DMS79 treated with DMSO at 0.1 percent for 48 hours (cell line): ENCODE data around the gene MRPS7.
"Not testable (repeated sequence)": the region's sequence is repeated elsewhere in the genome, so short reads cannot be mapped to it uniquely, and the experiment has no call there.

Experiments
- DNase-seq: peaks from one replicate; lab custom pipeline; 2025; lab: John Stamatoyannopoulos, UW

The MRPS7 gene

DNA sequence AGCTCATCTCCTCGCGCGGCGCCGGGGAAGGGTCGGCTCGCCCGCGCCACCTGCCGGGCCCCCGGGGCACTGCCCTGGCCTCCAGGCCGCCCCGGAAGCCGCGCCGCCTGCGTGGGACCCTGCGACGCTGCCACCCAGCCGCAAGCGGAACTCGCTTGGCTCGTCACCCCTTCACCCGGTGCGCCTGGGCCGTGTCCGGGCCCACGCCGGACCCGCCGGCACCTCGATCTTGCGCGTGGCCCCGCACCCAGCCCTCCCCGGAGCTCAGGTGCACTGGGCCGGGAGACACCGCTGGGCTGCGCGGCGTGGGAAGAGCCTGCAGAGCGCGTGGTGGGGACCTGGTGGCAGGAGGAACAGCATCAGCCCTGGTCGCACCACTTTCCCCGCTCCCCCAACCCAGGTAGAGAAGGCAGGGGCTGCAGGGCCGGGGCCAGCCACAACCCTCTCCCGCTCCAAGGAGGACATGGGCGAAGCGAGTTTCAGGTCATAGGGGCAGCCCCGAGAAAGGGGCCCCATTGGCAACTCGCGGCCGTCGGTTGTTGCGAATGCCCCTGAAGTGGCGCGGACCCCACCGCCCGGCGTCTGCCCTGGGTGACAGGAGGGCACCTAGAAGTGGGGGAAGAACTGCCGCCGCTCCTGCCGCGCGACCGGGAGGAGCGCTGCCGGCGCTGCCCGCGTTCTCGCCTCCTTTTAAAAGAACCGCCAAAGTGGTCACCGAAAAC lies 9.7 kb downstream of the MRPS7 start:
- DNase-seq, result peak; percentile 21

DNA sequence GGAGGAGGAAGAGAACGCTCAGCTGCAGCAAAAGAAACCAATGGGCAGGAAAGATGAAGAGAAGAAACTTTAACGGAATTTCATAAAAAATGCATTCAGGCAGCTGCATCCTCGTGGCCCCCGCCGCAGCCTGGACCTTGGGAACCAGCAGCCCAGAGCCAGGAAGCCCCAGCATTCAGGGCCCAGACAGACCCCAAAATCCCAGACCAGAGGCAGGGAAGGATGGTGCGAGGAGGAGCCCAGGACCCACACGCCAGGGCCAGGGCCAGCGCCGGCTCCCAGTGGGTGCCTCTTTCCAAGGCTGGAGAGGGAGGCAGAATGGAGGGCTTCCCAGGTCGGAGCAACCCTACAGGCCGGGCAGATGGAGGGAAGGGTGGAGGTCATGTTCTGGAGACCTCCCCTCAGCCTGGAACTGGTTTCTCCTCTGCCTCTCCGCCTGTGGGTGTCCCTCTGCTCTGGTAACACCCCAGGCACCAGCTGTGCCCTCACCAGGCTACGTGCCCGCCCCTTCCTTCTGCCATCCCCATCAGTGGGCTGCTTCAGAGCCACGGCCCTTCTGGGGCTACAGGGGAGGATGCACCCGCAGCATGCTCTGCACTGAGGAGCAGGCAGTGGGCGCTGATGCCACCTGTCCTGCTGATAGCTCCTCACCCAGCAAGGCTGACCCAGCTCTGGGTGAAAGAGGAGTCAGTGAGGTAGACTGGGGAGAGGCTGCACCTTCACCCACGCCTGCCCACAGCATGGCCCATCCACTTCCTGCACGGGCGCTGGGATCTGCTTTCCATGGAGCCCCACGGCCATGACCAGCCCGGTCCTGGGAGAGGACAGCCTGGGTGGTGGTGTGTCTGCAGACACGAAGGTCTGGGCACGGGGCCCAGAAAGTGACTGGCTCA lies 10.5 kb downstream of the MRPS7 start:
- DNase-seq, result no peak

- no peak for DNase-seq
These were observed 11.1 kb downstream of the MRPS7 start for GRCh38 chr17:75272848-75273184.

GRCh38 chr17:75273977-75274708 lies 12.5 kb downstream of the MRPS7 start:
- DNase-seq, result no peak

DNA sequence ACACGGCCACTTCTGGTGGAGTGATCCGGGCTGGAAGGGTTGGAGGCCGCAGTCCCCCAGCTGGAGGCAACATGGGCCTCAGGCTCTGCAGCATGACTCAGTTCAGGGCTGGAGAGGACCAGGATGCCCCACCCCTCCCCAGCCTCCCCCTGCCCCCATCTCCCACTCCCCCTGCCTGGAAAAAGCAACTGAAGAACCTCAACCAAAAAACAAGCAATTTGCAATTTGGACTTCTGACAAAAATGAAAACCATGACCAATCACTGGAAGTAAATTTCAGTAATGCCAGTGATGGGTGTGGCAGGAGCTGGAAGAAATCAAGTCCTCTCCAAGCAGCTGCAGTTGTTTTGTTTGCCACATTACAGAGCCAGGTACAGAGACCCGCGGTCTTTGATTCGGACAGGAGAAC lies 16.0 kb downstream of the MRPS7 start:
- no peak for DNase-seq

GRCh38 chr17:75280189-75280588 lies 18.5 kb downstream of the MRPS7 start:
- DNase-seq, result not testable (repeated sequence)

DNA sequence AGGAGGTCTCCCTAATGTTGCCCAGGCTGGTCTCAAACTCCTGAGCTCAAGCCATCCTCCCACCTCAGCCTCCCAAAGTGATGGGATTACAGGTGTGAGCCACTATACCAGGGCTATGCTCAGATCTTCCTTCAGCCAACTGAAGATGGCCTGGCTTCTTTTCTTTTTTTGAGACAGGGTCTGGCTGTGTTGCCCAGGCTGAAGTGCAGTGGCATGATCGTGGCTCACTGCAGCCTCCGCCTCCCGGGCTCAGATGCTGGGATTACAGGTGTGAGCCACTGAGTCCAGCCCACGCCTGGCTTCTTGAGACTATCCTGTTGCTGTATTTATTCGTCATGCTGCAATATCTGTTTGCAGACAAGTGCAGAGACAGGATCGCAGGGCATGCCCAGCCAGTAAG lies 23.4 kb downstream of the MRPS7 start:
- DNase-seq, result no peak

DNA sequence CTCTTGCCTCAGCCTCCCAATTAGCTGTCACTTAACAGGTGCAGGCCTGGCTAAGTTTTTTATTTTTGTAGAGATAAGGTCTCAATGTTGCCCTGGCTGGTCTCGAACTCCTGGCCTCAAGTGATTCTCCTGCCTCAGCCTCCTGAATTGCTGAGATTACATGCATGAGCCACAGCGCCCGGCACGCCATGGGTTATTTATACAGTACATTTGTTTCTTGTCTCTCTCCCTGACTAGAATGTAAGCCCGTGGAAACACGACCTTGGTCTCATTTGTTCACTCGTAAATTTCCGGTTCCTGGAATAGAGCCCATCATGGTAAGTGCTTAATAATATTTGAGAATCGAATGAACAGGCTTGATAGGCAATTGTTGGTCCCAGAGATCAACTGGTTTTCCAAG lies 25.5 kb downstream of the MRPS7 start:
- no peak for DNase-seq

GRCh38 chr17:75288359-75288758 lies 26.7 kb downstream of the MRPS7 start:
- DNase-seq, result no peak

GRCh38 chr17:75288770-75289114 lies 27.1 kb downstream of the MRPS7 start:
- DNase-seq, result peak; percentile 31

DNA sequence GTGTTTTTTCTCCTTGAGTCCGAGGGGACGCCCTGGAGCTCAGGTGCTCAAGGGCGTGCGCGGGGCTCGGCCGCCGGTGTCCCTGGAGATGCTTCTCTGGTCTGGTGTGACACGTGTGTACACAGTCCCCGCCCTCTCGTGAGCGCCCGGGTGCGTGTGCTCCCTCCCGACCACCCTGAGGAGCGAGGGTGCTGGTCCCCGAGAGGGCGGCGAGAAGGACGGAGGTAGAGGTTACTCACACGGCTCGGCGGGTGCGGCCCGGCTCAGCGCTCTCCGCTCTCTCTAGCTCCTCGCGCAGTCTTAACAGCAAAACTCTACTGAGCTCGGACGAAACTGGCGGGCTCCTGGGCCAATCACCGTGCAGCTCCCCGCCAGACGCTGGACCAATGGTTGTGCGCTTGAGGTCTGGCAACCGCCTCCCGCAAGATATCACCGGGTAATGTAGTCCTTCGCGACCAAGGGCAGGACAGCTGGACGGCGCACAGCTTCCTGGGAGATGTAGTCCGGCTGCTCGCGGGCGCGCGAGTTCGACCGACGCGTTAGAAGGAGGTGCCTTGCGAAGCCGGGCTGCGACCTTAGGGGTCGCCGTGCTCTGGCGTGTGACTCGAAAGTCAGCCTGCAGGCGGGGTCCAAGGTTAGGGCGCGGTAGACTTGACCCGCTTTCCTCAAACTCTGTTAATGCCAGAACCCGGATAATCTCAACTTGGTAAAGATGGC lies 27.6 kb downstream of the MRPS7 start, which contains the start of gene SLC25A19:
TSS of gene SLC25A19 (minus strand) at position 319 of the 717 bp plus-strand sequence. CDS start 2,669 bp downstream, outside the sequence.
- peak; percentile 89 for DNase-seq

DNA sequence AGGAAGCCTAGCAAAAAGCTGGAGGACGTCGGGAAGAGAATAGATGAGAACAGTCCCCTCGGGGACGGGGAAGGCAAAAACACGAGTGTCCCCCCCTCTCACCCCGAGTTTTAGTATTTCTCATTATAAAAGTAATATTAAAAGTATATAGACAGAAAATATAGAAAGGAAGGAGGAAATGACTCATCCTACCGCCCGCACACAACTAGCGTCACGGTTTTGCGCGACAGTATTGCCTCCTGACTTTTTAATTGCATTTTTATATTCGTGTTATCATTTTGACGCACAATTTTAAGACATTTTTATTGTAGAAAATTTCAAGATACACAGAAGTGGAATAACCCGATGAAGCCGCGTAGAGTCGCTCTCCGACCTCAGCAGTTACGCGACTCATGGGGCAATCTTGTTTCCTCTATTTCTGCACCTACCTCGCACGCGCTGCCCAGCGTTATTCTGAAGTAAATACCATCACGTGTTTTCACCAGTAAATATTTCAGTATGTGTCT lies 28.2 kb downstream of the MRPS7 start:
- peak; percentile 48 for DNase-seq

- not testable (repeated sequence) for DNase-seq
These were observed 31.2 kb downstream of the MRPS7 start for GRCh38 chr17:75292810-75293448.

DNA sequence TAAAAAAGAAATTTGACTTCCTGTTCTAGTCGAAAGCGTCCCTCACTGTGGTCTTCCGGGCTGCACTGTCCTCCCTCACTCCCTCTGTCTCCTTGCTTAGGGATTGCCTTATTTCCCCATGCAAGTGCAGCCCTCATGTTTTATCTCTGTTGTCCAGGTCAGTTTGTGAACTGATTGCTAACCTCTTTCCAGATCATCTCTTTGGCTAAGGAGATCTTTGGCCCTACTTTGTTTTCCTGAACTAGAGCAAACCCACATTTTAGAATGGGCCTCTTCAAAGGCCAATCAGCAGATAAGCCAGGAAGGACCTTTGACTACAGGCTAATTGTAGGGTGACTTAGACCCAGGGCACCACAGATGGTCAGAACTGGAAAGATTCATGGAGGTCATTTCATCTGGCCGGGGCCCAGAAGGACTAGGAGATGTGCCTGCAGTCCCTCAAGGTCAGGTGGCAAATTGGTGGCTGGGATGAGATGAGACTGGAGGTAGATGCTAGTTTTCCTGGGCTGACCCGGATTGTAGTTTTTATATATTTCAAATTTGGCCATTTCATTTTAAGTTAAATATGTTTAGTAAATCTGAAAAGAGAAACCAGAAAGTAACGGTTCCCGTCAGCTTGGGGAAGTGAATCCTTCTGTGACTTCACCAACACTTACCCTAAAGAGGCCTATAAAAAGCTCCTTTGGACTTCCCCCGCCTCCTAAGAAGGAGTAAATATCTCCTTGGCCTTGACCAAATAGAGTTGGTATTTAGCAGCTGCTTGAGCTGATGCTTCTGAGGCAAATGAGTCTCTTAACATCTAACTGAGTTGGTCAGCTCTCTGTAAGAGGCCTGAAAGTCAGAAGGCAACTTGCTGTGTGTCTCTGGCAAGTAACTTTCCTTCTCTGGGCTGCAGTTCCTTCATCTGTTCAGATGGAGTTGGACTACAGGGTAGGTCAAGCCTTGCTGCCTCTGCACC lies 33.8 kb downstream of the MRPS7 start:
- DNase-seq, result no peak

- DNase-seq, result no peak
These were observed 38.6 kb downstream of the MRPS7 start for GRCh38 chr17:75300280-75300679.

DNA sequence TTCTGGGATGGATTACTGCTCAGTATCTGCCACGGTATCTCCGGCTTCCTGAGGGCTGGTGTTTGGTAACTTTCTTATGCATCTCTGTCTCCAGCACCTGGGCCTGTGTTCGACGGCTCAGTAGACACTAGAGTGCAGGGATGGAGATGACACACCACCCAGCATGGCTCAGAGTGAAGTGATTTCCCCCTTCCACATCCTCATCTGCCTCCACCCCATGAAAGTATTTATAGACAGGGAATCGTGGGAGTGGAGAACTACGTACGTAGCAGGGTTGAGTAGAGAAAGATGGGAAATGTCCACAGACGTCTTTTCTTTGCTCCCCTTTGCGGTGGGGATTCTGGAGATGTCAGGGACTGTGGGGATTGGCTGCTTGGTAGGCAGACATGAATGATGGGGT lies 39.4 kb downstream of the MRPS7 start:
- no peak for DNase-seq

- DNase-seq, result no peak
These were observed 40.0 kb downstream of the MRPS7 start for GRCh38 chr17:75301502-75302206.

DNA sequence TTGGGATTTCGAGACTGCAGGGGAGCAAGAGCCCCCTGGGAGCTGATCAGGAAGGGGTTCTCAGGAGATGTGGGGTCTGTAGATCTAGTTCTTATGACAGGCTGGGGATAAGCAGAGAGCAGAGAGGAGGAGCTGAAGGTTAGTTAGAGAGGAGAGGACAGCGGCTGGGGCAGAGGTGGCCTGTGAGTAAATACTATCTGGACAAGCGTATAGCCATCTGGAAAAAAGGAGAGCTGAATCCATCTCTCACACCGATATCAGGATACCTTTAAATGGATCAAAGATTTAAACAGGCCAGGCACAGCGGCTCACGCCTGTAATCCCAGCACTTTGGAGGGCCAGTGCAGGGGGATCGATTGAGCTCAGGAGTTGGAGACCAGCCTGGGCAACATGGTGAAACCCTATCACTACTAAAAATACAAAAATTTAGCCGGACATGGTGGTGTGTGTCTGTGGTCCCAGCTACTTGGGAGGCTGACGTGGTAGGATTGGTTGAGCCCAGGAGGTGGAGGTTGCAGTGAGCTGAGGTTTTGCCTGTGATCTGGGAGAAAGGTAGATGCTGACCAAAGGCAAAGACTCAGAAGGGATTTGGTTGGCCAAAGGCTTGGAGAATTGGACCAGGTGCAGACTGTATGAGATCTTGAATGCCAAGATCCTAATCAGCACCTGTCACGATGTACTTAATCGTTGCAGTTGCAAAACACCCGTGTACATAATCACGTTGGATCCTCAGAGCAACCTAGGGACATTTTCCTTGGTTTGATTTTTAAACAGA lies 46.5 kb downstream of the MRPS7 start:
- DNase-seq, result no peak
